ENCODE data around the gene MS4A10.

GRCh38 chr11:60813324-60813723 is 28.2 kb downstream of the MS4A10 start:
- TF ChIP-seq CTCF (conservative IDR thresholded peaks at IDR 0.05; ENCODE audit: low read depth, low read length) (no peak), EZH2 (IDR thresholded peaks at IDR 0.05; ENCODE audit: low read length, unreplicated experiment) (no peak)

Measured in PC-3 (cell line).